ENCODE data around the gene SLC5A10. TPM values are rescaled to one million over a fixed set of nuclear protein-coding genes. Genes with fewer than 3 reads are reported as not detected.
A peak's percentile ranks its signal among the peaks of the same experiment; 100 is the strongest.

SLC5A10 gene
- not detected for total RNA-seq

DNA sequence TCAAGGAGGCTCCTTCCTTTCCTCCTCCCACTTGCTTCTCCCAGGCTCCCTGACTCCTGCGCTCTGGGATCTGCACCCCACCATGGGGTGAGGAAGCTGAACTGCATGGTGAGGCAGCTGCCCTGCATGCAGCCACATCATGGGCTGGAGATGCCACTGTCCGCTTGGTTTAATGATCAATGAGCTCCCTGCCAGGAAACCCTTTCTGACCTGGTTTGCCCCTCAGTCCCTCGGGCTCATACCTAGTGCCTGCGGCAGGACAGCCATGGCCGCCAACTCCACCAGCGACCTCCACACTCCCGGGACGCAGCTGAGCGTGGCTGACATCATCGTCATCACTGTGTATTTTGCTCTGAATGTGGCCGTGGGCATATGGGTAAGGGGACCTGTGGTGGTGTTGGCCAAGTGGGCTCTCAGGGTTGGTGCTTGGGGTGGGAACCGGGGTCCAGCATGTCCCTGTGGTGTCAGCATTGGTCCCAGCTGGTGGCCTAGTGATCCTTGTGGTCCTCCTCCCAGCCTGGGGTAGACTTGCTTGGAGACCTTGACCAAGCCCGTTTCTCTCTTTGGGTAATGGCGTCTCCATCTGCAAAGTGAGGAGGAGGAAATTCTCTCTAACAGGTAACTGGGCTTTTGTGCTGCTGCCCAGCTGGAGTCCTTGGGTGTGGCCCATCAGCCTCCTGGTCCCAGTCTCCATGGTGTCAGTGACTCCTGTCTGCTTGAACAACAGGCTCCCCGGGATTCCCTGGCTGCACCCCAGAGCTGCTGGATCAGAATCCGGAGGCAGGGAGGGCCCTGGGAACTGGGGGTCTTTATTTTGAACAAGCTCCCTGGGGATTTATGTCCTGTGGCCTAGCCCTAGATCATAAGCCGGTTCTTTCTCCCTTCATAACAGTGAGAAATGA is at the start of gene SLC5A10:
TSS of gene SLC5A10 (plus strand) at position 225 of the 902 bp plus-strand sequence. CDS start at position 266, 41 bp downstream.
- 89 to 95% methylated on average over 13 to 15 of the region's 17 CpGs for WGBS, 2 donors
- H3K27ac ChIP-seq, result no peak within 1 kb of the TSS
- intact Hi-C loops (cut with DNase I), result no loop called here
- H3K27me3 ChIP-seq, result no peaks in the 10 kb centered on the region
- no peak for DNase-seq
- H3K36me3 ChIP-seq, result no peaks in the 10 kb centered on the region
- TF ChIP-seq POLR2A (IDR thresholded peaks at IDR 0.05), result no peak
- TF ChIP-seq, protein P1, sequence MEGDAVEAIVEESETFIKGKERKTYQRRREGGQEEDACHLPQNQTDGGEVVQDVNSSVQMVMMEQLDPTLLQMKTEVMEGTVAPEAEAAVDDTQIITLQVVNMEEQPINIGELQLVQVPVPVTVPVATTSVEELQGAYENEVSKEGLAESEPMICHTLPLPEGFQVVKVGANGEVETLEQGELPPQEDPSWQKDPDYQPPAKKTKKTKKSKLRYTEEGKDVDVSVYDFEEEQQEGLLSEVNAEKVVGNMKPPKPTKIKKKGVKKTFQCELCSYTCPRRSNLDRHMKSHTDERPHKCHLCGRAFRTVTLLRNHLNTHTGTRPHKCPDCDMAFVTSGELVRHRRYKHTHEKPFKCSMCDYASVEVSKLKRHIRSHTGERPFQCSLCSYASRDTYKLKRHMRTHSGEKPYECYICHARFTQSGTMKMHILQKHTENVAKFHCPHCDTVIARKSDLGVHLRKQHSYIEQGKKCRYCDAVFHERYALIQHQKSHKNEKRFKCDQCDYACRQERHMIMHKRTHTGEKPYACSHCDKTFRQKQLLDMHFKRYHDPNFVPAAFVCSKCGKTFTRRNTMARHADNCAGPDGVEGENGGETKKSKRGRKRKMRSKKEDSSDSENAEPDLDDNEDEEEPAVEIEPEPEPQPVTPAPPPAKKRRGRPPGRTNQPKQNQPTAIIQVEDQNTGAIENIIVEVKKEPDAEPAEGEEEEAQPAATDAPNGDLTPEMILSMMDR (IDR thresholded peaks at IDR 0.05), result peak in 1 of 6 experiments; percentile 7
- no peak within 1 kb of the TSS for H3K4me3 ChIP-seq (replicated peaks in 1 of 3)
- H3K9me3 ChIP-seq, result no peaks in the 10 kb centered on the region
- no peaks in the 10 kb centered on the region for H3K4me1 ChIP-seq

- no peaks in the 10 kb centered on the region for H3K27me3 ChIP-seq
- no peak overlapping the region for H3K27ac ChIP-seq
- no peaks in the 10 kb centered on the region for H3K9me3 ChIP-seq
- TF ChIP-seq, protein P1 (IDR thresholded peaks at IDR 0.05), result no peak
- TF ChIP-seq POLR2A (IDR thresholded peaks at IDR 0.05), result no peak
- H3K4me3 ChIP-seq (replicated peaks in 1 of 3), result no peak overlapping the region
- 93 to 94% methylated on average over 5 of the region's 5 CpGs for WGBS, 2 donors
- intact Hi-C loops (cut with DNase I), result no loop called here
- H3K4me1 ChIP-seq, result no peaks in the 10 kb centered on the region
- no peaks in the 10 kb centered on the region for H3K36me3 ChIP-seq
- no peak for DNase-seq
Measured at GRCh38 chr17:18904482-18904881, 47.5 kb upstream of the SLC5A10 start.

GRCh38 chr17:18905226-18905625 is 46.7 kb upstream of the SLC5A10 start:
- TF ChIP-seq, protein P1 (IDR thresholded peaks at IDR 0.05), result no peak
- TF ChIP-seq POLR2A (IDR thresholded peaks at IDR 0.05), result no peak
- Histone ChIP-seq H3K9me3 (no peaks in the 10 kb centered on the region), H3K4me1 (no peaks in the 10 kb centered on the region), H3K27me3 (no peaks in the 10 kb centered on the region), H3K4me3 (replicated peaks in 1 of 3) (no peak overlapping the region), H3K36me3 (no peaks in the 10 kb centered on the region), H3K27ac (no peak overlapping the region)
- 84 to 90% methylated on average over 5 of the region's 5 CpGs for WGBS, 2 donors
- DNase-seq, result no peak
- intact Hi-C loops (cut with DNase I), result no loop called here

DNA sequence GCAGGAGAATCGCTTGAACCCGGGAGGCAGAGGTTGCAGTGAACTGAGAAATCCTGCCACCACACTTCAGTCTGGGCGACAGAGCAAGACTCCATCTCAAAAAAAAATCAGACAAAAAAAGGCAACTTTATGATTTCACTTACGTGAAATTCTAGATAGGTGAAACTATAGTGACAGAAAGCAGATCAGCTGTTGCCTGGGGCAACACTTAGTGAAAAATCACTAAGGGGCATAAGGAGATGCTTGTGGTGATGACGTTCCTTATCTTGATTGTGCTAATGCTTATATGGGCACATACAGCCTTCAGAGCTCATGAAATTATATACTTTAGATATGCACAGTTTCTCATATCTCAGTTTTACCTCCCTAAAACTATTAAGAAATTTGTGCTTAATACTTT is 41.6 kb upstream of the SLC5A10 start:
- 94 to 95% methylated on average over 5 of the region's 5 CpGs for WGBS, 2 donors
- Histone ChIP-seq H3K4me3 (replicated peaks in 1 of 3) (no peak overlapping the region), H3K27ac (no peak overlapping the region), H3K4me1 (no peaks in the 10 kb centered on the region), H3K9me3 (no peaks in the 10 kb centered on the region), H3K27me3 (no peaks in the 10 kb centered on the region), H3K36me3 (peaks cover 8 to 9% of the 10 kb centered on the region in 2 donors)
- TF ChIP-seq, protein P1 (IDR thresholded peaks at IDR 0.05), result no peak
- intact Hi-C loops (cut with DNase I), result no loop called here
- DNase-seq, result no peak

GRCh38 chr17:18910881-18911280 is 41.1 kb upstream of the SLC5A10 start:
- no peak for DNase-seq
- H3K27me3 ChIP-seq, result no peaks in the 10 kb centered on the region
- peaks cover 9 to 10% of the 10 kb centered on the region in 2 donors for H3K36me3 ChIP-seq
- no peaks in the 10 kb centered on the region for H3K4me1 ChIP-seq
- intact Hi-C loops (cut with DNase I), result no loop called here
- H3K27ac ChIP-seq, result no peak overlapping the region
- TF ChIP-seq POLR2A (IDR thresholded peaks at IDR 0.05), result no peak
- TF ChIP-seq, protein P1 (IDR thresholded peaks at IDR 0.05), result no peak
- no peaks in the 10 kb centered on the region for H3K9me3 ChIP-seq
- no peak overlapping the region for H3K4me3 ChIP-seq (replicated peaks in 1 of 3)
- 91 to 98% methylated on average over 6 of the region's 6 CpGs for WGBS, 2 donors
